Epidermal melanocyte (primary cell): ENCODE data around the gene EDIL3.

Source experiments
- DNase-seq: peaks from one replicate; pipeline ENCODE4 v3.0.0; 2011; ENCODE audit warnings: low spot score; ENCODE audit not compliant: insufficient read length

Gene EDIL3

DNA sequence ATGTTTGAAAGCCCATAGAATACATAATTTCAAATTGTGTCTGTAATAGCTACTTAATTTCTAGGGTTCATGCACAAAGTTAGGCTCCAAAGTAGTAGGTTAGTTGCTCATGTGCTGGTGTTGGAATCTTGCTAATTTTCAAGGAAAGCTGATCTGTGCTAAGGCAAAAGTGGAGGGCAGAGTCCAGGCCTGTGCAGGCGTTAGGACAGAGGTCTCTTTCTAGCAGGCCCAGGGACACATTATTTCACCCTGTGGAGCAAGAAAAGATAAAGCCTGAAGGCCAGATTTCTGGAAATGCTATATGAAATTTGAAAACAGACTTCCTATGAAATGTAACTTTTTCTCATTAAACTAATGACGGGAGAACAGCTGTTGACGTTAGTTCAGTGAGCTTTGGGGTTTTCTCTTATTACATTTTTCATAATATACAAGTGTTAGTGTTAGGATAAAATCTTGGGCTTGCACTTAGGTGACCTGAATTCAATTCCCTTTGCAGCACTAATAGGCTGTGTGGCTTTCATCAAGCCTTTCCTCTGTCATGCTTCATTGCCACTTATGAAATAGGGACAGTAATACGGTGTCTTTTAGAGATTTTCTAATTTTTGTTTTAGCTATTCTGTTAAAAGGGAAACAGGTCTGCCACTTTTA, 467.3 kb downstream of the EDIL3 start:
- DNase-seq, result no peak

- no peak for DNase-seq
Measured at GRCh38 chr5:83914662-83915418, 469.8 kb downstream of the EDIL3 start.

DNA sequence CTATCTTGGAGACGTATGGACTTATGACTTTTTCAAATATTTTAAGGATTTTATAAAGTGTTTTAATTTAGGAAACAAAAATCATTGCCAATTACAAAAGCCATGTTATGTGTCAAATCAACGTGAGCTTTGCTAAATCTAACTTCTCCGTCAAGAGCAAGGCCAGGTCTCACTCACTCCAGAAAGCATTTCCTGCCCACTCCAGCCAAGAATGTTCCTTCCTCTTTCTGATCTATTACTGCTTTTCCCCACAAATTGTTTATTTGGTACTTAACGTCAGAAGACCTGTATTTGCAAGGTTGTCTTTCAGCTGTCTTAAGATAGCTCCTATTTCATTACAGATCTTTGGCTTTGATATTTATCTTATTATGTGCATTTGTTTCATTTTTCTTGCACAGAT, 470.5 kb downstream of the EDIL3 start:
- no peak for DNase-seq

DNA sequence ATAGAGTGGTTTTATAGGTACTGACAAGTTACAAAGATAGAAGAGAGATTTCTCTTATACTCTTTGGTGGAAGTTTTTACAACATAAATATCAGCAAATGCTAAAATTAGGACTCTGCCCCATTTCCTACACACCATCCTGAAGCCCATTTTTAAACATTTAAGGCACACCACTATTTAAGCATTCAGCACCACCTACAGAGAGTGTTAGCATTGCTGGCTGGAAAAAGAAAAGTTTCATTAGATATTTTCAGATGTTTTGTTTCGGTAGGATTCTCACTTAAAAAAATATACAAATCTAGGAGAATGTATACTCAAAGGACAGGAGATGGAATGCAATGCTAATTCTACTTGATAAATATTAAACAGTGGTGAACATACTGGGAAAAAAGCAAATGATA, 471.1 kb downstream of the EDIL3 start:
- DNase-seq, result no peak

- no peak for DNase-seq
Measured at GRCh38 chr5:83911367-83911919, 473.2 kb downstream of the EDIL3 start.

GRCh38 chr5:83900306-83900705, 484.4 kb downstream of the EDIL3 start:
- DNase-seq, result no peak

DNA sequence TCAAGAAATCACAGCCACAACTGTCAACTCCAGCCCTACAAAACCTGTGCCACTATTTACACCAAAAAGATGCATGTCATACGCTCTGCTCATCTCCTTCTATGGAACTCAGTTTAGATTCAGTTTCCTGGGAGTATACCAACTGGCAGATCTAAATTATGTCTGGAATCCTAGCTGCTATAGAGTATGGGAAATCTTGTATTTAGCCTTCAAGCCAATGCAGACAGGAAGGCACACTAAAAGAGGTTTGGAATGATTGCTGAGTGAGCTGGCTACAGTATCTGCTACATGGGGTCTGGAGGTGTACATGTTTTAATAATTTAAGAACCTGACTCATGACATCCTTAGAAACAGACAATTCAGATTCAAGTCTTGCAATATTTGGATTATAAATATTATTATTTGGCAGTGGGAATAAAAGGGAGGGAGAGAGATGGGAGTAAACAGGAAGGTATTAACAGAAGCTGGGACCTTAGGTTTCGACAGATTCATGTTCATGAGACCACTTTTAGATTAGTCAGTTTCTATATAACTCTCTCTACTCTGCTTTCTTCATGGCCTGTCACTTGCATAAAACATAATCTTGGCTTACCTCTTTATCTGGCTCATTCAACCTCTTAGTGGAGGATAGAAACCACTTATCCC, 485.2 kb downstream of the EDIL3 start:
- no peak for DNase-seq

GRCh38 chr5:83895860-83896259, 488.8 kb downstream of the EDIL3 start:
- DNase-seq, result no peak

DNA sequence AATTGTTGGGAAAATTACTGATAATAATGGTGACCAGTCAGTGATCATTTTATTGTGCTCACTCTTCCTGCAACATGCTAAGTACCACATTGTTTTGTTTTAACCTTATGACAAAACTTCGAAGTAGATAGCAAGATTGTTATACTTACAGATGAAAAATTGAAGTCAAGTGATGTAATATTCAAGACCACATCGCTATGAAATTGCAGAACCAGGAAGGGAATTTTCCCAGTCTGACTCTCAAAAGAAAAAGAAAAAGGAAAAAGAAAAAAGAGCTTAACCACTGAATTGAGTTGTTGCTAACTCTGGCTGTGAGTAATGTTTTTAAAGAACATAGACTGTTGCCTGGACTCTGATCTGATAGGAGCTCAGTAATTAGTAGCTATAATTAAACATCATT, 493.4 kb downstream of the EDIL3 start:
- DNase-seq, result no peak
